ENCODE measurements around the gene TPSG1. TPM values are rescaled to one million over a fixed set of nuclear protein-coding genes. Genes with fewer than 3 reads are reported as not detected.

Gene TPSG1
- total RNA-seq, 1 donor from 2014 or later: 0.15 TPM

GRCh38 chr16:1181404-1182315 is 43.4 kb downstream of the TPSG1 start:
- DNase-seq (ENCODE audit: low spot score) (no peak), ATAC-seq (peak; percentile 73)

- DNase-seq (ENCODE audit: low spot score): no peak
- ATAC-seq: no peak
Observed at GRCh38 chr16:1180549-1181403, 44.3 kb downstream of the TPSG1 start.

GRCh38 chr16:1178295-1178910 is 46.7 kb downstream of the TPSG1 start:
- DNase-seq (ENCODE audit: low spot score) (no peak), ATAC-seq (no peak)

- no peak for ATAC-seq
- no peak for DNase-seq (ENCODE audit: low spot score)
Observed at GRCh38 chr16:1177750-1178149, 47.3 kb downstream of the TPSG1 start.

GRCh38 chr16:1177053-1177452 is 48.0 kb downstream of the TPSG1 start:
- no peak for ATAC-seq
- no peak for DNase-seq (ENCODE audit: low spot score)

GRCh38 chr16:1176280-1176897 is 48.7 kb downstream of the TPSG1 start:
- DNase-seq (ENCODE audit: low spot score) (no peak), ATAC-seq (no peak)

- ATAC-seq (no peak), DNase-seq (ENCODE audit: low spot score) (no peak)
Observed at GRCh38 chr16:1175566-1176279, 49.3 kb downstream of the TPSG1 start.

GRCh38 chr16:1174477-1175357 is 50.4 kb downstream of the TPSG1 start:
- ATAC-seq: peak; percentile 48
- no peak for DNase-seq (ENCODE audit: low spot score)

- DNase-seq (ENCODE audit: low spot score) (no peak), ATAC-seq (no peak)
Observed at GRCh38 chr16:1173788-1174451, 51.1 kb downstream of the TPSG1 start.

GRCh38 chr16:1172651-1173050 is 52.4 kb downstream of the TPSG1 start:
- no peak for ATAC-seq
- DNase-seq (ENCODE audit: low spot score): no peak

GRCh38 chr16:1171854-1172428 is 53.1 kb downstream of the TPSG1 start:
- DNase-seq (ENCODE audit: low spot score): no peak
- no peak for ATAC-seq

Other genes with a start within 250 kb of the TPSG1 start
- gene SOX8, start 243.5 kb downstream of the TPSG1 start, total RNA-seq: not detected
- gene SSTR5, start 152.5 kb downstream of the TPSG1 start, total RNA-seq: not detected
- not detected for gene C1QTNF8, start 129.0 kb downstream of the TPSG1 start, total RNA-seq
- gene CACNA1H, start 72.2 kb downstream of the TPSG1 start, total RNA-seq: 4.2 TPM
- gene TPSB2, start 4.9 kb upstream of the TPSG1 start, total RNA-seq: 1.6 TPM
- 1.6 TPM for gene TPSAB1, start 15.4 kb upstream of the TPSG1 start, total RNA-seq
- gene TPSD1, start 30.8 kb upstream of the TPSG1 start, total RNA-seq: not detected
- gene UBE2I, start 84.4 kb upstream of the TPSG1 start, total RNA-seq: 28.0 TPM
- gene BAIAP3, start 108.4 kb upstream of the TPSG1 start, total RNA-seq: 8.1 TPM
- 32.5 TPM for gene TSR3, start 126.6 kb upstream of the TPSG1 start, total RNA-seq
- gene GNPTG, start 126.7 kb upstream of the TPSG1 start, total RNA-seq: 58.3 TPM
- 14.1 TPM for gene UNKL, start 189.4 kb upstream of the TPSG1 start, total RNA-seq
- gene UQCC4, start 195.5 kb upstream of the TPSG1 start, total RNA-seq: 6.1 TPM
- gene PERCC1, start 205.8 kb upstream of the TPSG1 start, total RNA-seq: not detected
- gene CCDC154, start 219.3 kb upstream of the TPSG1 start, total RNA-seq: 1.4 TPM
- 51.9 TPM for gene CLCN7, start 249.8 kb upstream of the TPSG1 start, total RNA-seq